ENCODE results near the gene TCIRG1.

TCIRG1 gene

GRCh38 chr11:68036141-68036716 is 2.6 kb upstream of the TCIRG1 start:
- peaks cover 6% of the 10 kb centered on the region; the same call in 1 of the 2 replicates for H3K36me3 ChIP-seq (ENCODE audit: insufficient read depth, low read length)

GRCh38 chr11:68036717-68037239 is 2.0 kb upstream of the TCIRG1 start:
- peaks cover 23% of the 10 kb centered on the region; the same call in 1 of the 2 replicates for H3K4me1 ChIP-seq (ENCODE audit: insufficient read depth, low read length)
- no peaks in the 10 kb centered on the region for H3K9me3 ChIP-seq (ENCODE audit: control insufficient read depth, insufficient read depth, low read length)
- no peak overlapping the region for H3K9ac ChIP-seq (ENCODE audit: low read depth, low read length)
- H3K36me3 ChIP-seq (ENCODE audit: insufficient read depth, low read length), result peaks cover 6% of the 10 kb centered on the region; the same call in 1 of the 2 replicates

More at GRCh38 chr11:68036141-68036716, 2.6 kb upstream of the TCIRG1 start:
- no peaks in the 10 kb centered on the region for H3K9me3 ChIP-seq (ENCODE audit: control insufficient read depth, insufficient read depth, low read length)
- peaks cover 23% of the 10 kb centered on the region; the same call in 1 of the 2 replicates for H3K4me1 ChIP-seq (ENCODE audit: insufficient read depth, low read length)
- H3K9ac ChIP-seq (ENCODE audit: low read depth, low read length), result no peak overlapping the region

- Histone ChIP-seq H3K4me1 (ENCODE audit: insufficient read depth, low read length) (peaks cover 23% of the 10 kb centered on the region; the same call in 1 of the 2 replicates), H3K9ac (ENCODE audit: low read depth, low read length) (no peak overlapping the region), H3K36me3 (ENCODE audit: insufficient read depth, low read length) (0 out of 2 replicates have a peak, but pooled peaks cover 3% of the 10 kb centered on the region), H3K9me3 (ENCODE audit: control insufficient read depth, insufficient read depth, low read length) (no peaks in the 10 kb centered on the region)
These were observed 1.2 kb upstream of the TCIRG1 start for GRCh38 chr11:68037411-68038225.

- Histone ChIP-seq H3K9ac (ENCODE audit: low read depth, low read length) (peak overlapping the region; percentile 57), H3K9me3 (ENCODE audit: control insufficient read depth, insufficient read depth, low read length) (no peaks in the 10 kb centered on the region), H3K4me1 (ENCODE audit: insufficient read depth, low read length) (peaks cover 23% of the 10 kb centered on the region; the same call in 1 of the 2 replicates), H3K36me3 (ENCODE audit: insufficient read depth, low read length) (0 out of 2 replicates have a peak, but pooled peaks cover 3% of the 10 kb centered on the region)
These were observed 553 bp upstream of the TCIRG1 start for GRCh38 chr11:68038226-68038717.

- Histone ChIP-seq H3K36me3 (ENCODE audit: insufficient read depth, low read length) (no peaks in the 10 kb centered on the region), H3K9ac (ENCODE audit: low read depth, low read length) (peak overlapping the region; percentile 57; the same call in 1 of the 2 replicates), H3K9me3 (ENCODE audit: control insufficient read depth, insufficient read depth, low read length) (no peaks in the 10 kb centered on the region), H3K4me1 (ENCODE audit: insufficient read depth, low read length) (peaks cover 25% of the 10 kb centered on the region; the same call in 1 of the 2 replicates)
These were observed 781 bp downstream of the TCIRG1 start for GRCh38 chr11:68039526-68040086.

GRCh38 chr11:68040101-68040956 is 1.5 kb downstream of the TCIRG1 start:
- peaks cover 25% of the 10 kb centered on the region; the same call in 1 of the 2 replicates for H3K4me1 ChIP-seq (ENCODE audit: insufficient read depth, low read length)
- peak overlapping the region; percentile 30 for H3K9ac ChIP-seq (ENCODE audit: low read depth, low read length)
- no peaks in the 10 kb centered on the region for H3K9me3 ChIP-seq (ENCODE audit: control insufficient read depth, insufficient read depth, low read length)
- H3K36me3 ChIP-seq (ENCODE audit: insufficient read depth, low read length), result no peaks in the 10 kb centered on the region

- H3K36me3 ChIP-seq (ENCODE audit: insufficient read depth, low read length), result no peaks in the 10 kb centered on the region
- no peaks in the 10 kb centered on the region for H3K9me3 ChIP-seq (ENCODE audit: control insufficient read depth, insufficient read depth, low read length)
- H3K4me1 ChIP-seq (ENCODE audit: insufficient read depth, low read length), result peaks cover 25% of the 10 kb centered on the region; the same call in 1 of the 2 replicates
- no peak overlapping the region for H3K9ac ChIP-seq (ENCODE audit: low read depth, low read length)
These were observed 2.2 kb downstream of the TCIRG1 start for GRCh38 chr11:68040957-68041591.

GRCh38 chr11:68041617-68042218 is 2.9 kb downstream of the TCIRG1 start:
- Histone ChIP-seq H3K9ac (ENCODE audit: low read depth, low read length) (no peak overlapping the region), H3K9me3 (ENCODE audit: control insufficient read depth, insufficient read depth, low read length) (no peaks in the 10 kb centered on the region), H3K36me3 (ENCODE audit: insufficient read depth, low read length) (no peaks in the 10 kb centered on the region), H3K4me1 (ENCODE audit: insufficient read depth, low read length) (peaks cover 25% of the 10 kb centered on the region; the same call in 1 of the 2 replicates)

- Histone ChIP-seq H3K9me3 (ENCODE audit: control insufficient read depth, insufficient read depth, low read length) (no peaks in the 10 kb centered on the region), H3K4me1 (ENCODE audit: insufficient read depth, low read length) (peaks cover 25% of the 10 kb centered on the region; the same call in 1 of the 2 replicates), H3K9ac (ENCODE audit: low read depth, low read length) (no peak overlapping the region), H3K36me3 (ENCODE audit: insufficient read depth, low read length) (no peaks in the 10 kb centered on the region)
These were observed 3.6 kb downstream of the TCIRG1 start for GRCh38 chr11:68042219-68043028.

GRCh38 chr11:68043029-68043348 is 4.2 kb downstream of the TCIRG1 start:
- no peak overlapping the region for H3K9ac ChIP-seq (ENCODE audit: low read depth, low read length)
- H3K4me1 ChIP-seq (ENCODE audit: insufficient read depth, low read length), result peaks cover 22% of the 10 kb centered on the region; the same call in 1 of the 2 replicates
- no peaks in the 10 kb centered on the region for H3K36me3 ChIP-seq (ENCODE audit: insufficient read depth, low read length)
- H3K9me3 ChIP-seq (ENCODE audit: control insufficient read depth, insufficient read depth, low read length), result no peaks in the 10 kb centered on the region

GRCh38 chr11:68043349-68044144 is 4.7 kb downstream of the TCIRG1 start:
- Histone ChIP-seq H3K36me3 (ENCODE audit: insufficient read depth, low read length) (no peaks in the 10 kb centered on the region), H3K9me3 (ENCODE audit: control insufficient read depth, insufficient read depth, low read length) (no peaks in the 10 kb centered on the region), H3K4me1 (ENCODE audit: insufficient read depth, low read length) (peaks cover 16% of the 10 kb centered on the region; the same call in 1 of the 2 replicates), H3K9ac (ENCODE audit: low read depth, low read length) (no peak overlapping the region)

All from ES-I3 (cell line).